ENCODE data around the gene HNRNPM.
A peak's percentile ranks its signal among the peaks of the same experiment; 100 is the strongest.
"Not testable (repeated sequence)": the region's sequence is repeated elsewhere in the genome, so short reads cannot be mapped to it uniquely, and the experiment has no call there.

Gene HNRNPM

DNA sequence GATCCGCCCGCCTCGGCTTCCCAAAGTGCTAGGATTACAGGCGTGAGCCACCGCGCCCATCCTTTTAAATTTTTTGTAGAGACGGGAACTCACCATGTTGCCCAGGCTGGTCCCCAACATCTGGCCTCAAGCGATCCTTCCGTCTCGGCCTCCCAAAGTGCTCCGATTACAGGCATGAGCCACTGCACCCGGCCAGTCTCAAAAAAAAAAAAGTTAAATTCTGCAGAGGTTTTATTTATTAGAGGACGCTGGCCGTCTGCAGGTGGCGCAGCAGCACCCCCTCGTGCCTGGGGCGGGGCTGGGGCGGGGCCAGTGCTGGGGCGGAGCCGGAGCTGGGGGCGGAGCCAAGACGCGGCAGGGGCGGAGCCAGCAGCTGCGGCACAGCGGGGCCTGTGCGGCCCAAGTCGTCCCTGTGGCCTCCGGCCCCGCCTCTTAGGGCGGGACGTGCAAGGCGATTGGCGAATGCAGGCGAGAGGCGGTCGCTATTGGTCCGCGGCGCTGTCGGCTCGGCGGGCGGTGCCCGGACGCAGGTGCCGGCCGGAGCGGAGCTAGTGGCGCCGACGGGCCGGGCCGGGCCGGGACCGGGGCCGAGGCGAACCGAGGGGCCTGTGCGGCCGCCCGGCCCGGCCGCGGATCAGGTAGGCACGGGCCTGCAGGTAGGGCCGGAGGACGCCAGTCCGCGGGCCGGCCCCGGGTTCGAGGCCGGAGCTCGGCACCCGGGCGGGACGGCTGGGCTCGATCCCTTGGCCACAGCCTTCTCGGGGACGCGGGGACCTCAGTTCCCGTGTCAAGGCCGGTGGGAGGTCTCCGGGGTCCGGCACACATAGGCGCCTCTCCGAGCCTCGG, 31.8 kb upstream of the HNRNPM start, which contains the start of gene MARCHF2:
MARCHF2 (plus strand) TSS at position 523 of the 846 bp plus-strand sequence. CDS start 8,536 bp downstream, outside the sequence.
- DNase-seq (ENCODE audit: low read depth), result peak; percentile 83
- peak within 1 kb of the TSS; percentile 63 for H3K4me3 ChIP-seq (ENCODE audit: low read length)
- TF ChIP-seq, protein P1, sequence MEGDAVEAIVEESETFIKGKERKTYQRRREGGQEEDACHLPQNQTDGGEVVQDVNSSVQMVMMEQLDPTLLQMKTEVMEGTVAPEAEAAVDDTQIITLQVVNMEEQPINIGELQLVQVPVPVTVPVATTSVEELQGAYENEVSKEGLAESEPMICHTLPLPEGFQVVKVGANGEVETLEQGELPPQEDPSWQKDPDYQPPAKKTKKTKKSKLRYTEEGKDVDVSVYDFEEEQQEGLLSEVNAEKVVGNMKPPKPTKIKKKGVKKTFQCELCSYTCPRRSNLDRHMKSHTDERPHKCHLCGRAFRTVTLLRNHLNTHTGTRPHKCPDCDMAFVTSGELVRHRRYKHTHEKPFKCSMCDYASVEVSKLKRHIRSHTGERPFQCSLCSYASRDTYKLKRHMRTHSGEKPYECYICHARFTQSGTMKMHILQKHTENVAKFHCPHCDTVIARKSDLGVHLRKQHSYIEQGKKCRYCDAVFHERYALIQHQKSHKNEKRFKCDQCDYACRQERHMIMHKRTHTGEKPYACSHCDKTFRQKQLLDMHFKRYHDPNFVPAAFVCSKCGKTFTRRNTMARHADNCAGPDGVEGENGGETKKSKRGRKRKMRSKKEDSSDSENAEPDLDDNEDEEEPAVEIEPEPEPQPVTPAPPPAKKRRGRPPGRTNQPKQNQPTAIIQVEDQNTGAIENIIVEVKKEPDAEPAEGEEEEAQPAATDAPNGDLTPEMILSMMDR (conservative IDR thresholded peaks at IDR 0.05; ENCODE audit: low read depth, low read length), result peak; percentile 55

DNA sequence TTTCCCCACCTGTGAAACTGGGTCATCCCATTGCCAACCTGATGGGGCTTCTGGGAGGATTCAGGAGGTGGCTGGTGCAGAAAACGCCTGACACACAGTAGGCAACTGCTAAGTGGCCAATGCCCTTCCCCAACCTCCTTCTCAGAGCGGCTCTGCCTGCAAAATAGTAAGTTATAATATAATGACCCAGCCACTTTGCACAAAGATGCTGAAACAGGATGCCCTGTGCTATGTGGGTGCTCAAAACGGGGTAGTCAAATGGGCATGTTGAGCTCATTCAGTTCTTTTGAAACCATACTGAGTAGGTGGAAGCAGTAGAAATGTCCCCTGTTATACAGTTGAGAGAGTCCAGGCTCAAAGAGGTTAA, 31.2 kb upstream of the HNRNPM start:
- peak overlapping the region; percentile 63 for H3K4me3 ChIP-seq (ENCODE audit: low read length)
- DNase-seq (ENCODE audit: low read depth), result no peak

DNA sequence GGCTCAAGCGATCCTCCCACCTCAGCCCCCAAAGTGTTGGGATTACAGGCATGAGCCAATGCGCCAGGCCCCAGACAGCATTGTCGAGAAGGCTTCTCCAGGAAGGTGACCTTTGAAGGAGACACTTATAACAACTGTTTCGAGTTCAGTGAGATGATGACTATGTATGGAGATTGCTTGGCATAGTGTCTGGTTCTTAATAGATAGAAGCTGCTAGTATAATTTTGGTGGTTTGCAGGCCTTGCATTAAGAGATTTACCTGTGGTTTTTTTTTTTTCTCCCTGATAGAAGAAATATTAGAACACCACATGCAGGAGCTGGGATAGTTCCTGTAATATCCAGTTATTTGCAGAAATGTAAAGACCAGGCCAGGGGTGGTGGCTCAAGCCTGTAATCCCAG, 28.0 kb upstream of the HNRNPM start:
- no peak overlapping the region for H3K4me3 ChIP-seq (ENCODE audit: low read length)
- no peak for DNase-seq (ENCODE audit: low read depth)
- TF ChIP-seq, protein P1 (conservative IDR thresholded peaks at IDR 0.05; ENCODE audit: low read depth, low read length), result no peak

More for the DNA sequence above, 31.2 kb upstream of the HNRNPM start:
- TF ChIP-seq, protein P1 (conservative IDR thresholded peaks at IDR 0.05; ENCODE audit: low read depth, low read length), result no peak

DNA sequence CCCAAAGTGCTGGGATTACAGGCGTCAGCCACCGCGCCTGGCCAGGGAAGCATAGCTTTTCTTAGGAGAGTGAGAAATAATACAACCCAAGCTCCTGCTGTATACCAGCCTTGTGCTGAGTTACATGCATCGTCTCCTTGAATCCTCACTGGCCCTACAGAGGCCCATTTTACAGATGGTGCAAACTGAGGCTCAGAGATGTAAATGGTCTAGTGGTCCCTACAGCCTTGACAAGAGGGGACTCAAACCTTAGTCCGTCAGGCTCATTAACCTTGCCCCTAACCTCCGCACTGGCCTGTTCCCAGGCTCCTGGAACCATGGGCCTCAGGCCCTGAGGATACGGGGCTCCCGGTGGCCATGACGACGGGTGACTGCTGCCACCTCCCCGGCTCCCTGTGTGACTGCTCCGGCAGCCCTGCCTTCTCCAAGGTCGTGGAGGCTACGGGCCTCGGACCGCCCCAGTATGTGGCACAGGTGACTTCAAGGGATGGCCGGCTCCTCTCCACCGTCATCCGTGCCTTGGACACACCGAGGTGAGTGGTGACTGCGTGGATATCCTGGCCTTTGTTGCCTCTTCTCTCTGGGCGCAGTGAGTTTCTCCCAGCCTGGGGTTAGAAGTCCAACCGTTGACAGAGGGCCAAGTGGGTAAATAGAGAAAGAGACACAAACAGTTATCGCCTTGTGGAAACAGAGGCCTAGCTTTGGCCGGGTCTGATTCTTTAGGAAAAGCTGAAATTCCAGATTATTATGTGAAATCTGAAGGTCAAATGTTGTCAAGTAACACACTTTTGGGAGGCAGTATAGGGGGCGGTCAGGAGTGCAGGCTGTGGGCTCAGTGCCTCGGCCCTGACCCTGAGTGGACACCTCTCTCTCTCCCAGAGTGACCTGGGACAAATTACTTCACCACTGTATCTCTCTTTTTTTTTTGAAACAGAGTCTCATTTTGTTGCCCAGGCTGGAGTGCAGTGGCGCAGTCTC, 23.0 kb upstream of the HNRNPM start:
- no peak overlapping the region for H3K4me3 ChIP-seq (ENCODE audit: low read length)
- DNase-seq (ENCODE audit: low read depth), result no peak
- TF ChIP-seq, protein P1 (conservative IDR thresholded peaks at IDR 0.05; ENCODE audit: low read depth, low read length), result no peak

DNA sequence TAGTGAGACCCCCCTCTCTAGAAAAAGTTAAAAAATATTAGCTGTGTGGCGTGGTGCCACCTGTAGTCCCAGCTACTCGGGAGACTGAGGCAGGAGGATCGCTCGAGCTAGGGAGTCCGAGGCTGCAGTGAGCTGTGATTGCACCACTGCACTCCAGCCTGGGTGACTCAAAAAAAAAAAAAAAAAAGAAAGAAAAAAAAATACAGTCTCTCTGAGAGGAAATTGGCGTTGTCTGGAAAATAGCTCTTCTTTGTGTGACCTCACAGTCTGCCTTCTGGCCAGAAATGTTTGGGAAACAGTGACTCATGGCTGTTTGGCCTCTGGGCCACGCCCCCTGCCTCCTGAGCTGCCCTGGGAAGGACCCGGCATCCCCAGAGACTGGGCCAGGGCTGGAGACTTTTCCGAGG, 21.0 kb upstream of the HNRNPM start:
- H3K4me3 ChIP-seq (ENCODE audit: low read length), result no peak overlapping the region
- DNase-seq (ENCODE audit: low read depth), result peak; percentile 71
- TF ChIP-seq, protein P1 (conservative IDR thresholded peaks at IDR 0.05; ENCODE audit: low read depth, low read length), result no peak

DNA sequence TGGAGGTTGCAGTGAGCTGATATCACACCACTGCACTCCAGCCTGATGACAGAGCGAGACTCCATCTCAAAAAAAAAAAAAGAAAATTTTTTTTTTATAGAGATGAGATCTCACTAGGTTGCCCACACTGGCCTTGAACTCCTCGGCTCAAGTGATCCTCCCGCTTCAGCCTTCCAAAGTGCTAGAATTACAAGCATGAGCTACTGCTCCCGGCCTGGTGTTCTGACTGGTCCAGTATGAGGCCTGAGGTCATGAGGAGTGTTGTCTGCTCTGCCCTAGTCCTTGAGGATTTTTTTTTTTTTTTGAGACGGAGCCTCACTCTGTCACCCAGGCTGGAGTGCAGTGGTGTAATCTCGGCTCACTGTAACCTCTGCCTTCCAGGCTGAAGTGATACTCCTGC, 19.4 kb upstream of the HNRNPM start:
- not testable (repeated sequence) for H3K4me3 ChIP-seq (ENCODE audit: low read length); DNase-seq (ENCODE audit: low read depth)

DNA sequence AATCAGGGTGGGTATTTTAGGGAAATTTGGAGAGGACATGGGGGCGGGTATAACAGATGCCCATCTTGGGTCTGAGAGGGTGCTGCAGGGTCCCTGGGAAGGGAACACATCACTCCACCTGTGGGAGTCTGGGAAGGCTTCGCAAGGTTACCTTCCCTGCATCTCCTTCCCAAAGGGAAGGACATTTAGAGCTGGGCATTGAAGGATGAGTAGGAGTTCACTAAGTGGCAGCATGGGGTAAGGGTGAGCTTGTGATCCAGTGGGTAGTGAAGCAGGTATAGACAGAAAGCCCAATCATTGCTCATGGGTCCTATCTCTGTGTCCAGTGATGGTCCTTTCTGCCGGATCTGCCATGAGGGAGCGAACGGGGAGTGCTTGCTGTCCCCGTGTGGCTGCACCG, 18.5 kb upstream of the HNRNPM start:
- no peak overlapping the region for H3K4me3 ChIP-seq (ENCODE audit: low read length)
- TF ChIP-seq, protein P1 (conservative IDR thresholded peaks at IDR 0.05; ENCODE audit: low read depth, low read length), result no peak
- DNase-seq (ENCODE audit: low read depth), result no peak

Data from retinal pigment epithelial cell (primary cell).